OCI-LY1 (cell line): ENCODE results near the gene SECISBP2L.

ENCODE experiments used
- H2AFZ ChIP-seq: fragments of 200-600 bp; sonication (generic), shearing (Covaris generic); 2 replicates; pipeline ENCODE4 v1.6.0; 2014; ENCODE audit warnings: antibody characterized with exemption, mild to moderate bottlenecking, low read length
- H3F3A ChIP-seq: fragments of 200-600 bp; sonication (generic), shearing (Covaris generic); 2 replicates; pipeline ENCODE4 v1.6.0; 2014; ENCODE audit warnings: mild to moderate bottlenecking, antibody characterized with exemption, low read length, moderate library complexity; ENCODE audit not compliant: insufficient read depth
- H3K27ac ChIP-seq: fragments of 200-600 bp; sonication (generic); 2 replicates; pipeline ENCODE4 v1.5.1; 2014; ENCODE audit warnings: low read length, mixed run types, mild to moderate bottlenecking, low read depth; ENCODE audit not compliant: poor library complexity, severe bottlenecking
- H3K27me3 ChIP-seq: fragments of 200-600 bp; sonication (generic); 2 replicates; pipeline ENCODE4 v1.6.0; 2014; ENCODE audit warnings: antibody characterized with exemption, mild to moderate bottlenecking, low read length, moderate library complexity; ENCODE audit not compliant: insufficient read depth
- H3K36me3 ChIP-seq: fragments of 200-600 bp; sonication (generic); 2 replicates; pipeline ENCODE4 v1.6.1; 2014; ENCODE audit warnings: mild to moderate bottlenecking, antibody characterized with exemption, low read length, moderate library complexity, mixed read lengths; ENCODE audit not compliant: insufficient read depth
- H3K4me1 ChIP-seq: fragments of 200-600 bp; sonication (generic); 2 replicates; pipeline ENCODE4 v1.5.1; 2014; ENCODE audit warnings: mild to moderate bottlenecking, low read length, moderate library complexity; ENCODE audit not compliant: insufficient read depth, severe bottlenecking
- H3K4me2 ChIP-seq: fragments of 200-600 bp; sonication (generic), shearing (Covaris generic); 2 replicates; pipeline ENCODE4 v1.6.1; 2014; ENCODE audit warnings: low read length
- H3K4me3 ChIP-seq: fragments of 200-600 bp; sonication (generic); 2 replicates; pipeline ENCODE4 v1.5.1; 2014; ENCODE audit warnings: low read length, low read depth, mild to moderate bottlenecking, mixed read lengths; ENCODE audit not compliant: poor library complexity, severe bottlenecking
- H3K79me2 ChIP-seq: fragments of 200-600 bp; shearing (Covaris generic); 2 replicates; pipeline ENCODE4 v1.6.1; 2016; ENCODE audit warnings: mixed run types, low read length, mixed read lengths; ENCODE audit not compliant: insufficient read depth
- H3K9ac ChIP-seq: fragments of 200-600 bp; sonication (generic), shearing (Covaris generic); 2 replicates; pipeline ENCODE4 v1.6.1; 2014; ENCODE audit warnings: mild to moderate bottlenecking, low read length, mixed read lengths
- H3K9me2 ChIP-seq: fragments of 200-600 bp; sonication (generic), shearing (Covaris generic); 2 replicates; pipeline ENCODE4 v1.6.1; 2014; ENCODE audit warnings: low read depth, mild to moderate bottlenecking, low read length, mixed read lengths
- H3K9me3 ChIP-seq: fragments of 200-600 bp; shearing (Covaris generic); 2 replicates; pipeline ENCODE4 v1.6.1; 2014; ENCODE audit warnings: low read length, mixed read lengths
- H4K20me1 ChIP-seq: fragments of 200-600 bp; sonication (generic), shearing (Covaris generic); 2 replicates; pipeline ENCODE4 v1.6.0; 2016; ENCODE audit warnings: mild to moderate bottlenecking, low read length; ENCODE audit not compliant: insufficient read depth
- EZH2 ChIP-seq: fragments of 200-600 bp; sonication (generic), shearing (Covaris generic); IDR thresholded peaks from 2 replicates; pipeline ENCODE4 v1.8.0; 2017; ENCODE audit warnings: borderline replicate concordance, mixed run types, mild to moderate bottlenecking, antibody characterized with exemption, low read length, moderate library complexity, mixed read lengths
- TF ChIP-seq, protein P1 (sequence below): fragments of 200-600 bp; sonication (generic), shearing (Covaris generic); IDR thresholded peaks from 2 replicates; pipeline ENCODE4 v1.5.1; 2017; ENCODE audit warnings: mild to moderate bottlenecking, antibody characterized with exemption, low read length, moderate library complexity, mixed read lengths

The SECISBP2L gene

DNA sequence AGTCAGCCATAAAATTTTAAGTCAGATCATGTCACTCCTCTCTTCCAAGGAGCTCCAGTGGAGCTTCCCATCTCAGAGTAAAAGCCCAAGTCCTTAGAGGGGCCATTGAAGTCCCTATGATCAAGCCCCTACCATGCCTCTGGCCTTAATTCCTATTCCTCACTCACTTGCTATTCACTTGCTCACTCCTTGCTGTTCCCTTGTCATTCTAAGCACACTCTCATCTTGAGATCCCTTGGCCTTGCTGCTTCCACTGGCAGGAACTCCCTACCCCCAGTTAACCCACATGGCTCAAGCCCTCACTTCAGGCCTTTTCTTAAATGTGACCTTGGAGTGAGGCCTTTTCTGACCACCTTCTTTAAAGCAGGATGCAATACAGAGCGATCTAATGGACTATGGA lies 12.3 kb upstream of the SECISBP2L start:
- Histone ChIP-seq H3K9ac (no peak overlapping the region), H3K79me2 (no peaks in the 10 kb centered on the region), H2AFZ (no peak overlapping the region), H3K27ac (no peak overlapping the region), H3F3A (no peaks in the 10 kb centered on the region), H3K9me3 (no peaks in the 10 kb centered on the region), H3K9me2 (no peaks in the 10 kb centered on the region), H3K4me2 (no peak overlapping the region), H3K27me3 (no peaks in the 10 kb centered on the region), H3K36me3 (no peaks in the 10 kb centered on the region), H3K4me3 (no peak overlapping the region), H3K4me1 (no peaks in the 10 kb centered on the region), H4K20me1 (no peaks in the 10 kb centered on the region)
- TF ChIP-seq, protein P1, sequence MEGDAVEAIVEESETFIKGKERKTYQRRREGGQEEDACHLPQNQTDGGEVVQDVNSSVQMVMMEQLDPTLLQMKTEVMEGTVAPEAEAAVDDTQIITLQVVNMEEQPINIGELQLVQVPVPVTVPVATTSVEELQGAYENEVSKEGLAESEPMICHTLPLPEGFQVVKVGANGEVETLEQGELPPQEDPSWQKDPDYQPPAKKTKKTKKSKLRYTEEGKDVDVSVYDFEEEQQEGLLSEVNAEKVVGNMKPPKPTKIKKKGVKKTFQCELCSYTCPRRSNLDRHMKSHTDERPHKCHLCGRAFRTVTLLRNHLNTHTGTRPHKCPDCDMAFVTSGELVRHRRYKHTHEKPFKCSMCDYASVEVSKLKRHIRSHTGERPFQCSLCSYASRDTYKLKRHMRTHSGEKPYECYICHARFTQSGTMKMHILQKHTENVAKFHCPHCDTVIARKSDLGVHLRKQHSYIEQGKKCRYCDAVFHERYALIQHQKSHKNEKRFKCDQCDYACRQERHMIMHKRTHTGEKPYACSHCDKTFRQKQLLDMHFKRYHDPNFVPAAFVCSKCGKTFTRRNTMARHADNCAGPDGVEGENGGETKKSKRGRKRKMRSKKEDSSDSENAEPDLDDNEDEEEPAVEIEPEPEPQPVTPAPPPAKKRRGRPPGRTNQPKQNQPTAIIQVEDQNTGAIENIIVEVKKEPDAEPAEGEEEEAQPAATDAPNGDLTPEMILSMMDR, result no peak
- TF ChIP-seq EZH2, result no peak

DNA sequence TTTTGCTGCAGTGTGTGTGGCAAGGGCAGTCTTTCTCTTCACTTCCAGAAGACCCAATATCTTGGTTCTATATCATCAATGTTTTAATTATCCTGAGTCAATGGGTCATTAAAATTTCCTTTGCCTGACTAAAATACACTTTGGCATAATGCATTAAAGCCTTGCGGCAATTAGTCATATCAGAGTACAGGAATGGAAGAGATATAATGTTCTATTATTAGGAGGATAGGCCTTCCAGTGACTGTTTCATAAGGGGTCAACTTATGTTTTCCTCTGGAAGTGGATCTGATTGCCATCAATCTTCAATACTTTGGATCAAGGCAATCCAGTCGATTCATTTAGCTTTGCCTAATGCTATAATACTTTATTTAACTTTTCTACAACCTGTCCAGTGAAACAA lies 9.4 kb upstream of the SECISBP2L start:
- H3K9ac ChIP-seq, result no peak overlapping the region
- no peak overlapping the region for H3K27ac ChIP-seq
- no peaks in the 10 kb centered on the region for H3K27me3 ChIP-seq
- H3K9me3 ChIP-seq, result no peaks in the 10 kb centered on the region
- no peak overlapping the region for H3K4me2 ChIP-seq
- H3K79me2 ChIP-seq, result no peaks in the 10 kb centered on the region
- TF ChIP-seq, protein P1, result no peak
- no peak for TF ChIP-seq EZH2
- no peak overlapping the region for H2AFZ ChIP-seq
- H3K4me1 ChIP-seq, result no peaks in the 10 kb centered on the region
- H3K4me3 ChIP-seq, result no peak overlapping the region
- no peaks in the 10 kb centered on the region for H3F3A ChIP-seq
- H3K9me2 ChIP-seq, result no peaks in the 10 kb centered on the region
- no peaks in the 10 kb centered on the region; the same call in 1 of the 2 replicates for H3K36me3 ChIP-seq
- H4K20me1 ChIP-seq, result no peaks in the 10 kb centered on the region

DNA sequence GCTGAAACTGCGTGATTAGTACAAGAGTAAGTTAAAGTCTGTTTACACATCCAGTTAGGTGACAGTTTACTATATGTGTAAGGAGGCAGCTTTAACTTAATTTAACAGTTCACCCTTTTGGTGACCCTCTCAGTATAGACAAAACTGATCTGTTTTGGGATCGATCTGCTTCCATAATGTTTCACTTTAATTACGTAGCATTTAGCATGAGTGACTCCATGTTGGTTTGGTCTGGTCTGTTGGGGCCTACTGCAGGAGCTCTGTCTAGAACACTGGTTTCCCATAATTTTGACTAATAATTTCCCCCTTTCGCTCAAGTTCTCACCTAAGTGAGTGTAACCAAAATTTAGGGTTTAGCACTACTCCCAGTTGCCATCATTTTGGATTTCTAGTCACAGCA lies 6.4 kb upstream of the SECISBP2L start:
- no peaks in the 10 kb centered on the region for H3K9me3 ChIP-seq
- H3K27ac ChIP-seq, result no peak overlapping the region
- no peaks in the 10 kb centered on the region for H3K4me1 ChIP-seq
- no peaks in the 10 kb centered on the region for H3K27me3 ChIP-seq
- no peaks in the 10 kb centered on the region for H3K9me2 ChIP-seq
- H3K79me2 ChIP-seq, result no peaks in the 10 kb centered on the region
- no peaks in the 10 kb centered on the region; the same call in 1 of the 2 replicates for H3K36me3 ChIP-seq
- H4K20me1 ChIP-seq, result no peaks in the 10 kb centered on the region
- no peak overlapping the region for H3K9ac ChIP-seq
- H3K4me3 ChIP-seq, result no peak overlapping the region
- H3F3A ChIP-seq, result no peaks in the 10 kb centered on the region
- TF ChIP-seq, protein P1, result no peak
- no peak for TF ChIP-seq EZH2
- H3K4me2 ChIP-seq, result no peak overlapping the region
- no peak overlapping the region for H2AFZ ChIP-seq
